HepG2 (cell line): Measurements from ENCODE around the gene VAT1L. TPM values are rescaled to one million over a fixed set of nuclear protein-coding genes. Genes with fewer than 3 reads are reported as not detected.

ENCODE experiments used
- ATAC-seq: fragments of 200-7000 bp; cut with Tn5 transposase; 3 replicates; pipeline ENCODE4 v1.9.1; 2020; ENCODE audit warnings: mild to moderate bottlenecking, moderate library complexity
- BruUV-seq: library from RNA; stranded (reverse); fragments of 400-500 nt; replicated peaks from 2 replicates; lab custom pipeline; 2021; lab: Mats Ljungman, UMichigan
- CTCF ChIA-PET: fragments of 300-600 bp; formaldehyde crosslinking; extraction: SDS; loops from one replicate; lab custom pipeline; 2021; ENCODE audit warnings: low total read pairs, inconsistent platforms, low intra/inter-chr PET ratio; lab: Yijun Ruan, JAX
- POLR2A ChIA-PET: fragments of 350-600 bp; sonication (Branson Sonifier 250); formaldehyde crosslinking; loops from one replicate; lab custom pipeline; 2020; ENCODE audit warnings: antibody characterized with exemption, inconsistent platforms; lab: Yijun Ruan, JAX
- DNase-seq: peaks from one replicate; pipeline ENCODE4 v3.0.0-alpha.2; 2015; ENCODE audit warnings: low spot score
- FAIRE-seq: peaks from 3 replicates; lab custom pipeline; 2011; peaks lifted over from hg19 to GRCh38; lab: Jason Lieb, UNC
- H2AFZ ChIP-seq: one replicate; pipeline ENCODE4 v1.6.1; 2011; ENCODE audit warnings: low read length, inconsistent platforms
- H3K27ac ChIP-seq: fragments of 300-600 bp; 3 replicates; pipeline ENCODE4 v1.8.0; 2011; ENCODE audit warnings: mixed run types, mild to moderate bottlenecking, mixed read lengths, low read length, inconsistent platforms; ENCODE audit not compliant: insufficient read depth; ENCODE audit errors: extremely low read length
- H3K27me3 ChIP-seq, 2 experiments: fragments of 200-600 bp in 1 of 2; 2 replicates in 1 of 2; 3 replicates in 1 of 2; pipeline versions ENCODE4 v1.6.0 to v1.8.0; 2011; ENCODE audit warnings: low read length in 2 of 2, mild to moderate bottlenecking in 2 of 2, moderate library complexity in 2 of 2, inconsistent platforms in 1 of 2; ENCODE audit not compliant: insufficient read depth in 2 of 2, control insufficient read depth in 1 of 2
- H3K36me3 ChIP-seq, 2 experiments: fragments of 200-600 bp in 1 of 2; replicated peaks in 1 of 2; 2 replicates in 1 of 2; 3 replicates in 1 of 2; pipeline versions ENCODE4 v1.5.1 to v1.8.0; 2011; ENCODE audit warnings: low read length in 2 of 2, inconsistent platforms in 1 of 2; ENCODE audit not compliant: insufficient read depth in 2 of 2, control insufficient read depth in 1 of 2
- H3K4me1 ChIP-seq: 2 replicates; pipeline ENCODE4 v1.5.1; 2012; ENCODE audit warnings: low read length, inconsistent platforms; ENCODE audit not compliant: insufficient read depth
- H3K4me2 ChIP-seq: 2 replicates; pipeline ENCODE4 v1.6.0; 2011; ENCODE audit warnings: low read depth, low read length, inconsistent platforms
- H3K4me3 ChIP-seq, 3 experiments: fragments of 200-600 bp in 1 of 3; sonication (generic), shearing (Covaris generic) in 1 of 3; replicated peaks in 1 of 3; 2 replicates each; pipeline ENCODE4 v1.5.1; 2011 to 2016; ENCODE audit warnings: low read length in 3 of 3, inconsistent platforms in 2 of 3, low read depth in 2 of 3, mild to moderate bottlenecking in 2 of 3, control low read depth in 1 of 3, mixed read lengths in 1 of 3; ENCODE audit not compliant: insufficient read depth in 1 of 3
- H3K79me2 ChIP-seq: one replicate; pipeline ENCODE4 v1.6.1; 2011; ENCODE audit warnings: low read length, inconsistent platforms; ENCODE audit not compliant: insufficient read depth
- H3K9ac ChIP-seq: 2 replicates; pipeline ENCODE4 v1.6.0; 2011; ENCODE audit warnings: mild to moderate bottlenecking, low read depth, low read length, inconsistent platforms; ENCODE audit not compliant: insufficient read depth
- H3K9me3 ChIP-seq: 2 replicates; pipeline ENCODE4 v1.5.1; 2012; ENCODE audit warnings: mild to moderate bottlenecking, low read length
- H4K20me1 ChIP-seq: 2 replicates; pipeline ENCODE4 v1.6.0; 2011; ENCODE audit warnings: inconsistent platforms, mild to moderate bottlenecking, low read length, moderate library complexity; ENCODE audit not compliant: insufficient read depth
- ATF7 ChIP-seq, 2 experiments: fragments of 450-650 bp in 1 of 2; sonication (generic) in 1 of 2; formaldehyde crosslinking in 1 of 2; IDR thresholded peaks; 2 replicates each; pipeline versions ENCODE4 v1.4.0 to v1.6.1; 2016 to 2020; ENCODE audit warnings: antibody characterized with exemption in 1 of 2, mild to moderate bottlenecking in 1 of 2, missing genetic modification reagents in 1 of 2
- CTCF ChIP-seq: sonication (generic); formaldehyde crosslinking; IDR thresholded peaks from 2 replicates; pipeline ENCODE4 v1.5.0; 2020; ENCODE audit warnings: mild to moderate bottlenecking, missing genetic modification reagents, moderate library complexity
- FOXJ3 ChIP-seq: sonication (generic); formaldehyde crosslinking; IDR thresholded peaks from 2 replicates; pipeline ENCODE4 v1.4.0; 2020; ENCODE audit warnings: missing genetic modification reagents, mild to moderate bottlenecking, borderline replicate concordance
- HOXA5 ChIP-seq: sonication (generic); formaldehyde crosslinking; IDR thresholded peaks from 2 replicates; pipeline ENCODE4 v1.4.0; 2020; ENCODE audit warnings: missing genetic modification reagents
- RAD21 ChIP-seq: fragments of 450-650 bp; formaldehyde crosslinking; IDR thresholded peaks from 2 replicates; pipeline ENCODE4 v1.5.0; 2020; ENCODE audit warnings: mild to moderate bottlenecking
- SALL1 ChIP-seq: sonication (generic); formaldehyde crosslinking; IDR thresholded peaks from 2 replicates; pipeline ENCODE4 v1.8.0; 2022; ENCODE audit warnings: mild to moderate bottlenecking, missing genetic modification reagents
- SMAD3 ChIP-seq: sonication (generic); formaldehyde crosslinking; IDR thresholded peaks from 2 replicates; pipeline ENCODE4 v1.4.0; 2020; ENCODE audit warnings: missing genetic modification reagents
- SMC3 ChIP-seq: IDR thresholded peaks from 2 replicates; pipeline ENCODE4 v1.6.1; 2011; ENCODE audit warnings: low read length, improper control_type of control experiment
- STAG1 ChIP-seq: sonication (generic); formaldehyde crosslinking; IDR thresholded peaks from 2 replicates; pipeline ENCODE4 v1.4.0; 2020; ENCODE audit warnings: missing genetic modification reagents
- TAF1 ChIP-seq: sonication (generic); formaldehyde crosslinking; IDR thresholded peaks from 2 replicates; pipeline ENCODE4 v1.4.0; 2020; ENCODE audit warnings: missing genetic modification reagents
- TEAD3 ChIP-seq: optimal IDR thresholded peaks from 2 replicates; pipeline ENCODE3; 2016; ENCODE audit warnings: borderline replicate concordance
- USF2 ChIP-seq, 2 experiments: sonication (generic) in 1 of 2; formaldehyde crosslinking in 1 of 2; IDR thresholded peaks; 2 replicates each; pipeline versions ENCODE4 v1.5.1 to v1.6.1; 2011 to 2020; ENCODE audit warnings: borderline replicate concordance in 1 of 2, low read depth in 1 of 2, low read length in 1 of 2, mild to moderate bottlenecking in 1 of 2, missing genetic modification reagents in 1 of 2, moderate library complexity in 1 of 2
- ZBTB37 ChIP-seq: sonication (generic); formaldehyde crosslinking; IDR thresholded peaks from 2 replicates; pipeline ENCODE4 v1.4.0; 2020; ENCODE audit warnings: mild to moderate bottlenecking, missing genetic modification reagents
- ZFP36 ChIP-seq: fragments of 150-350 bp; IDR thresholded peaks from 2 replicates; pipeline ENCODE4 v1.6.1; 2018; ENCODE audit warnings: borderline replicate concordance, low read length, low read depth; ENCODE audit not compliant: partially characterized antibody
- ZFX ChIP-seq: sonication (generic); formaldehyde crosslinking; IDR thresholded peaks from 2 replicates; pipeline ENCODE4 v1.4.0; 2020; ENCODE audit warnings: mild to moderate bottlenecking, low read depth, missing genetic modification reagents, moderate library complexity
- ZNF432 ChIP-seq: sonication (generic); formaldehyde crosslinking; IDR thresholded peaks from 2 replicates; pipeline ENCODE4 v1.5.0; 2020; ENCODE audit warnings: missing genetic modification reagents, mild to moderate bottlenecking, borderline replicate concordance
- ZNF546 ChIP-seq: sonication (generic); formaldehyde crosslinking; conservative IDR thresholded peaks from 2 replicates; pipeline ENCODE4 v1.8.1; 2023; ENCODE audit warnings: mild to moderate bottlenecking, missing genetic modification reagents
- ZNF703 ChIP-seq: sonication (generic); formaldehyde crosslinking; IDR thresholded peaks from 2 replicates; pipeline ENCODE4 v1.5.1; 2020; ENCODE audit warnings: missing genetic modification reagents, mild to moderate bottlenecking, moderate library complexity, borderline replicate concordance
- WGBS: methylation state at CpG from one replicate; pipeline ENCODE4 v1.1.6; 2017; ENCODE audit warnings: low lambda C conversion rate; 5-methylcytosine and 5-hydroxymethylcytosine counted together
- in situ Hi-C: cut with HindIII; loops from 2 replicates; pipeline ENCODE4 v1.10.0; 2017; ENCODE audit warnings: low pct_unique_long_range_greater_than_20kb; ENCODE audit not compliant: extremely low pct_ligation_motif_present
- intact Hi-C: fragments of 100-400 bp; cut with micrococcal nuclease; formaldehyde crosslinking; loops from one replicate; pipeline ENCODE4 v1.10.0; 2022; ENCODE audit not compliant: unreplicated experiment
- polyA plus RNA-seq, 8 experiments: library from polyadenylated mRNA; depleted of rRNA in 3 of 8; stranded (reverse) in 7 of 8; unstranded in 1 of 8; fragments of >200 nt; fragmentation: Illumina TruSeq in 4 of 8; extraction: Trizol in 4 of 8; gene quantifications; 2 replicates each; pipeline versions ENCODE4 v1.2.1 to v1.2.3, GENCODE V29; 2011 to 2016; ENCODE audit warnings: low read depth in 4 of 8, missing spikeins in 1 of 8, mixed read lengths in 1 of 8; ENCODE audit not compliant: insufficient read depth in 1 of 8
- total RNA-seq, 5 experiments: library from RNA; depleted of rRNA; stranded (reverse); fragments of >200 nt; fragmentation: Illumina TruSeq; extraction: Trizol; gene quantifications; 2 replicates each; pipeline ENCODE4 v1.2.3, GENCODE V29; 2016; ENCODE audit warnings: low read depth in 1 of 5

Gene VAT1L
- total and polyA plus RNA-seq, 2 of the 13 experiments (the other 11 are each of a cell fraction or from before 2014, with no cell fraction given), result not detected

- no peak overlapping the region for H2AFZ ChIP-seq
- H3K9ac ChIP-seq, result no peak overlapping the region
- DNase-seq (peak; percentile 67), ATAC-seq (peak; percentile 91), FAIRE-seq (peak; percentile 60)
- no peaks in the 10 kb centered on the region for H3K4me1 ChIP-seq
- no TSS peak for BruUV-seq
- H4K20me1 ChIP-seq, result no peaks in the 10 kb centered on the region
- H3K9me3 ChIP-seq, result no peaks in the 10 kb centered on the region
- WGBS, result 12% methylated on average over 16 of the region's 16 CpGs
- POLR2A ChIA-PET, result no interaction called here
- in situ Hi-C loops (loop anchor here (5.0 to 25.0 kb wide), 3 partner anchors 184 to 734 kb away; partner anchors contain the start of gene VAT1L), intact Hi-C loops (loop anchor here (1.0 to 2.0 kb wide), 3 partner anchors 296 to 735 kb away; no protein-coding TSS in a partner anchor)
- H3K27me3 ChIP-seq, result peaks cover 0 to 7% of the 10 kb centered on the region in 2 experiments; a peak in 1 of 5 replicates
- CTCF ChIA-PET, result interaction anchor here (0.7 to 3.7 kb wide), 4 partner anchors 189 to 736 kb away, joined by 4 to 83 read pairs (median 7); no protein-coding TSS in a partner anchor
- H3K36me3 ChIP-seq, result no peaks in the 10 kb centered on the region
- no peak overlapping the region for H3K4me2 ChIP-seq
- no peak overlapping the region for H3K27ac ChIP-seq
- no peaks in the 10 kb centered on the region for H3K79me2 ChIP-seq
- H3K4me3 ChIP-seq, result no peak overlapping the region
- no peak for TF ChIP-seq ZNF703 (CRISPR knock-in tag)
- peak; percentile 35; the same call in 1 of the 2 replicates for TF ChIP-seq SALL1
- TF ChIP-seq USF2 (IDR thresholded peaks at IDR 0.05; ENCODE audit: low read depth, low read length), result no peak
- TF ChIP-seq USF2 (CRISPR knock-in tag; IDR thresholded peaks at IDR 0.05; ENCODE audit: borderline replicate concordance), result no peak
- no peak for TF ChIP-seq SMAD3 (CRISPR knock-in tag)
- TF ChIP-seq ZFX (CRISPR knock-in tag), result peak; percentile 16; the same call in 1 of the 2 replicates
- peak; percentile 95 for TF ChIP-seq CTCF (CRISPR knock-in tag)
- peak; percentile 81; the same call in 1 of the 2 replicates for TF ChIP-seq ATF7 (IDR thresholded peaks at IDR 0.05)
- TF ChIP-seq ATF7 (CRISPR knock-in tag; IDR thresholded peaks at IDR 0.05), result no peak
- peak; percentile 25 for TF ChIP-seq ZFP36
- peak; percentile 98 for TF ChIP-seq SMC3
- no peak for TF ChIP-seq FOXJ3 (CRISPR knock-in tag)
- TF ChIP-seq RAD21 (CRISPR knock-in tag), result peak; percentile 87
- TF ChIP-seq TEAD3 (CRISPR knock-in tag), result peak; percentile 32
- TF ChIP-seq ZNF432 (CRISPR knock-in tag), result no peak
- TF ChIP-seq ZNF546 (CRISPR knock-in tag), result no peak
- TF ChIP-seq STAG1 (CRISPR knock-in tag), result peak; percentile 97
- no peak for TF ChIP-seq TAF1 (CRISPR knock-in tag)
- 0 out of 2 replicates have a peak, but pooled peaks have one; percentile 33 for TF ChIP-seq HOXA5 (CRISPR knock-in tag)
- TF ChIP-seq ZBTB37 (CRISPR knock-in tag), result no peak
Observed at GRCh38 chr16:77971306-77972061, 183.1 kb downstream of the VAT1L start.
